A549 (cell line): ENCODE results near the gene TMPO. TPM values are rescaled to one million over a fixed set of nuclear protein-coding genes. Genes with fewer than 3 reads are reported as not detected.

Experiments
- ATAC-seq, 2 experiments: fragments of 200-7000 bp in 1 of 2; fragments of >200 bp in 1 of 2; cut with Nextera tagmentation in 1 of 2; cut with Tn5 transposase in 1 of 2; 3 replicates each; pipeline versions ENCODE4 v1.8.0 to v1.9.1; 2018 to 2020; ENCODE audit warnings: mild to moderate bottlenecking in 1 of 2, moderate library complexity in 1 of 2
- CTCF ChIA-PET: fragments of 300-600 bp; sonication (Branson Sonifier 250); formaldehyde crosslinking; extraction: SDS; loops from one replicate; lab custom pipeline; 2021; ENCODE audit warnings: antibody characterized with exemption, inconsistent platforms; lab: Yijun Ruan, JAX
- POLR2A ChIA-PET: fragments of 350-600 bp; formaldehyde crosslinking; extraction: SDS; loops from one replicate; lab custom pipeline; 2021; ENCODE audit warnings: antibody characterized with exemption, inconsistent platforms; lab: Yijun Ruan, JAX
- DNase-seq, 2 experiments: peaks; one replicate each; pipeline versions ENCODE4 v3.0.0 to v3.0.0-alpha.2; 2011 to 2016; ENCODE audit warnings: low read depth in 1 of 2, low spot score in 1 of 2
- FAIRE-seq: peaks from 2 replicates; lab custom pipeline; 2011; peaks lifted over from hg19 to GRCh38; lab: Jason Lieb, UNC
- H3K27ac ChIP-seq, 2 experiments: fragments of >200 bp; sonication (Bioruptor Twin); formaldehyde crosslinking; 3 replicates each; pipeline ENCODE4 v1.5.1; 2016 to 2017
- H3K4me1 ChIP-seq: fragments of >200 bp; sonication (Bioruptor Twin); formaldehyde crosslinking; 3 replicates; pipeline ENCODE4 v1.6.1; 2016
- H3K4me2 ChIP-seq: fragments of >200 bp; sonication (Bioruptor Twin); formaldehyde crosslinking; 3 replicates; pipeline ENCODE4 v1.6.1; 2016
- H3K4me3 ChIP-seq: fragments of >200 bp; sonication (Bioruptor Twin); formaldehyde crosslinking; 3 replicates; pipeline ENCODE4 v1.5.1; 2016
- H3K9me3 ChIP-seq: fragments of >200 bp; sonication (Bioruptor Twin); formaldehyde crosslinking; 3 replicates; pipeline ENCODE4 v1.6.1; 2016
- BHLHE40 ChIP-seq: IDR thresholded peaks from 2 replicates; pipeline ENCODE4 v1.6.1; 2012; ENCODE audit warnings: low read depth, low read length, inconsistent platforms
- CEBPB ChIP-seq, 2 experiments: fragments of >200 bp in 1 of 2; sonication (Bioruptor Twin) in 1 of 2; formaldehyde crosslinking in 1 of 2; IDR thresholded peaks; 2 replicates each; pipeline ENCODE4 v1.6.1; 2012 to 2016
- E2F6 ChIP-seq: IDR thresholded peaks from 2 replicates; pipeline ENCODE4 v1.6.1; 2012; ENCODE audit warnings: low read depth, borderline replicate concordance
- EHMT2 ChIP-seq: fragments of 200-600 bp; sonication (generic); IDR thresholded peaks from 2 replicates; pipeline ENCODE4 v1.6.1; 2016; ENCODE audit warnings: antibody characterized with exemption, low read depth, mild to moderate bottlenecking, moderate library complexity
- EP300 ChIP-seq, 2 experiments: fragments of >200 bp; sonication (Bioruptor Twin); formaldehyde crosslinking; IDR thresholded peaks; 2 replicates in 1 of 2; 3 replicates in 1 of 2; pipeline ENCODE4 v1.6.1; 2016 to 2017
- FOSB ChIP-seq: fragments of 250-450 bp; sonication (Bioruptor Pico); IDR thresholded peaks from 2 replicates; pipeline ENCODE4 v1.5.0; 2020; ENCODE audit warnings: mild to moderate bottlenecking, moderate library complexity
- FOSL2 ChIP-seq, 2 experiments: fragments of 450-650 bp in 1 of 2; fragments of >200 bp in 1 of 2; sonication (Bioruptor Twin) in 1 of 2; formaldehyde crosslinking; IDR thresholded peaks; 2 replicates each; pipeline versions ENCODE4 v1.5.0 to v1.6.1; 2016 to 2020; ENCODE audit warnings: mild to moderate bottlenecking in 1 of 2, moderate library complexity in 1 of 2
- GATA3 ChIP-seq: IDR thresholded peaks from 2 replicates; pipeline ENCODE4 v1.6.1; 2012; ENCODE audit warnings: borderline replicate concordance
- HMGXB4 ChIP-seq: fragments of 250-450 bp; sonication (Bioruptor Pico); IDR thresholded peaks from 2 replicates; pipeline ENCODE4 v1.5.0; 2021; ENCODE audit warnings: mild to moderate bottlenecking, moderate library complexity, borderline replicate concordance
- JUNB ChIP-seq: fragments of >200 bp; sonication (Bioruptor Twin); formaldehyde crosslinking; IDR thresholded peaks from 2 replicates; pipeline ENCODE4 v1.6.1; 2016
- MYC ChIP-seq: IDR thresholded peaks from 2 replicates; pipeline ENCODE4 v1.6.1; 2012; ENCODE audit warnings: mild to moderate bottlenecking, inconsistent platforms, low read length, improper control_type of control experiment, borderline replicate concordance
- NFE2L2 ChIP-seq: fragments of 150-350 bp; conservative IDR thresholded peaks from 2 replicates; pipeline ENCODE4 v1.6.1; 2014; ENCODE audit warnings: low read length
- NR3C1 ChIP-seq: fragments of >200 bp; sonication (Bioruptor Twin); formaldehyde crosslinking; IDR thresholded peaks from 3 replicates; pipeline ENCODE4 v1.6.1; 2017
- POLR2A ChIP-seq: IDR thresholded peaks from 2 replicates; pipeline ENCODE4 v1.6.1; 2012; ENCODE audit warnings: mild to moderate bottlenecking, low read length
- RAD21 ChIP-seq, 2 experiments: fragments of >200 bp in 1 of 2; sonication (Bioruptor Twin) in 1 of 2; formaldehyde crosslinking in 1 of 2; IDR thresholded peaks in 1 of 2; conservative IDR thresholded peaks in 1 of 2; 2 replicates in 1 of 2; 3 replicates in 1 of 2; pipeline ENCODE4 v1.6.1; 2012 to 2018; ENCODE audit warnings: inconsistent platforms in 1 of 2
- RCOR1 ChIP-seq: fragments of 150-350 bp; IDR thresholded peaks from 2 replicates; pipeline ENCODE4 v1.6.1; 2014; ENCODE audit warnings: antibody characterized with exemption, low read length, low read depth
- RNF2 ChIP-seq: fragments of 200-600 bp; sonication (generic); IDR thresholded peaks from 2 replicates; pipeline ENCODE4 v1.6.1; 2016; ENCODE audit warnings: low read depth, mild to moderate bottlenecking, antibody characterized with exemption, moderate library complexity, borderline replicate concordance
- SMC3 ChIP-seq: fragments of >200 bp; sonication (Bioruptor Twin); formaldehyde crosslinking; IDR thresholded peaks from 3 replicates; pipeline ENCODE4 v1.6.1; 2018; ENCODE audit warnings: inconsistent platforms
- TFCP2L1 ChIP-seq: fragments of 250-450 bp; sonication (Bioruptor Pico); IDR thresholded peaks from 2 replicates; pipeline ENCODE4 v1.5.0; 2021; ENCODE audit warnings: mild to moderate bottlenecking
- TP53 ChIP-seq: fragments of 250-450 bp; sonication (Bioruptor Pico); IDR thresholded peaks from 2 replicates; pipeline ENCODE4 v1.5.0; 2021; ENCODE audit warnings: mild to moderate bottlenecking, moderate library complexity
- ZC3H11A ChIP-seq: fragments of 450-650 bp; IDR thresholded peaks from 2 replicates; pipeline ENCODE4 v1.6.1; 2014; ENCODE audit warnings: antibody characterized with exemption, mild to moderate bottlenecking
- ZFP36 ChIP-seq: fragments of 450-650 bp; IDR thresholded peaks from 2 replicates; pipeline ENCODE4 v1.6.1; 2014; ENCODE audit warnings: borderline replicate concordance; ENCODE audit not compliant: partially characterized antibody
- WGBS: methylation state at CpG from one replicate; pipeline ENCODE4 v1.1.6; 2017; ENCODE audit errors: missing lambda C conversion rate; 5-methylcytosine and 5-hydroxymethylcytosine counted together
- polyA plus RNA-seq, 4 experiments: library from polyadenylated mRNA; depleted of rRNA in 3 of 4; stranded (reverse); fragments of >200 nt; fragmentation: RNase III in 1 of 4; extraction: RNeasy Plus Mini Kit Qiagen cat#74134 plus additional on column Dnase treatment in 1 of 4; gene quantifications; 2 replicates in 3 of 4; 3 replicates in 1 of 4; pipeline ENCODE4 v1.2.3, GENCODE V29; 2011 to 2017
- TF ChIP-seq, protein P1 (sequence below): IDR thresholded peaks from 2 replicates; pipeline ENCODE4 v1.6.1; 2012

TMPO gene
- polyA plus RNA-seq, 2 of the 4 experiments (the other 2 are of a cell fraction) = 100 to 169 TPM

DNA sequence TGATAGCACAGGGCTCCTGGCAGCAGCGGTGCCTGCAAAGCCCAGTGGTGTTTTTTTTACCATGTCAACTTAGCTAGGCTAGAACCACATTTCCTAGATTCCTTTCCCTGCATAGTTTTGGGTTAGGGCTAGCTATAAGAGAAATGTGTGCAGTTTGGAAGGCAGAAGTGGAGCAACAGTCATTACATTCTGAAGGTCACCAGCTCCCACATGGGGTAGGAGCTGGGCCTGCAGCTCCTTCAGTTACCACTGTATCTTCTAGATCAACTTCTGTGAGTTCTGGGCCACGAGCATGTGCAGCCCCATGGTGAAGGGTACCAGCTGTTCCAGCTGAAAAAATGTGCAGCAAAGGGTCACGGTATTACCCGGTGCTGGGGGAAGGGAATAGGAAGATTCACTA lies 75.8 kb downstream of the TMPO start:
- no peaks in the 10 kb centered on the region for H3K9me3 ChIP-seq
- H3K27ac ChIP-seq = no peak overlapping the region
- TF ChIP-seq EHMT2 (no peak), POLR2A (no peak), ZFP36 (no peak), GATA3 (no peak), RNF2 (no peak), SMC3 (no peak), FOSB (CRISPR knock-in tag) (no peak), RAD21 (conservative IDR thresholded peaks at IDR 0.05 in 1 of 2, IDR thresholded peaks at IDR 0.05 in 1 of 2) (no peak), JUNB (no peak), NR3C1 (no peak), RCOR1 (no peak), TFCP2L1 (no peak), MYC (no peak), TP53 (CRISPR knock-in tag) (no peak), BHLHE40 (no peak), HMGXB4 (CRISPR knock-in tag) (no peak), EP300 (IDR thresholded peaks at IDR 0.05) (no peak), FOSL2 (IDR thresholded peaks at IDR 0.05) (no peak), FOSL2 (CRISPR knock-in tag; IDR thresholded peaks at IDR 0.05) (no peak), NFE2L2 (no peak)
- TF ChIP-seq, protein P1, sequence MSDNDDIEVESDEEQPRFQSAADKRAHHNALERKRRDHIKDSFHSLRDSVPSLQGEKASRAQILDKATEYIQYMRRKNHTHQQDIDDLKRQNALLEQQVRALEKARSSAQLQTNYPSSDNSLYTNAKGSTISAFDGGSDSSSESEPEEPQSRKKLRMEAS = no peak
- TF ChIP-seq, all 56 proteins: peak for 0
- ATAC-seq (no peak), DNase-seq (no peak), FAIRE-seq (no peak)
- Histone ChIP-seq H3K4me3 (no peak overlapping the region), H3K4me1 (peaks cover 16% of the 10 kb centered on the region), H3K4me2 (no peak overlapping the region)
- ChIA-PET CTCF (interaction anchor here (0.6 to 4.7 kb wide), 2 partner anchors 20 to 25 kb away, joined by 3 to 26 read pairs; no protein-coding TSS in a partner anchor), POLR2A (no interaction called here)
- 81% methylated on average over 4 of the region's 4 CpGs for WGBS

GRCh38 chr12:98592825-98593322 lies 77.5 kb downstream of the TMPO start:
- Histone ChIP-seq H3K27ac (peak overlapping the region; percentile 82 to 83), H3K4me1 (peaks cover 24% of the 10 kb centered on the region), H3K4me3 (peak overlapping the region; percentile 85), H3K9me3 (no peaks in the 10 kb centered on the region), H3K4me2 (peak overlapping the region; percentile 86)
- peak; percentile 1 to 23; a peak in 2 of 6 replicates for ATAC-seq
- ChIA-PET CTCF (interaction anchor here (0.9 to 4.7 kb wide), 8 partner anchors 9 to 406 kb away, joined by 3 to 26 read pairs (median 4); no protein-coding TSS in a partner anchor), POLR2A (interaction anchor here (0.6 to 3.0 kb wide), 28 partner anchors 9 to 560 kb away, joined by 3 to 23 read pairs (median 4); partner anchors contain the start of genes APAF1 and IKBIP)
- no peak for FAIRE-seq
- 27% methylated on average over 9 of the region's 9 CpGs for WGBS
- DNase-seq = no peak
- TF ChIP-seq CEBPB (IDR thresholded peaks at IDR 0.05) (peak; percentile 29 to 46; a peak in 2 of 4 replicates), E2F6 (0 out of 2 replicates have a peak, but pooled peaks have one; percentile 16), ZC3H11A (no peak)
